Measurements from ENCODE around the gene LDLRAD1.

DNA sequence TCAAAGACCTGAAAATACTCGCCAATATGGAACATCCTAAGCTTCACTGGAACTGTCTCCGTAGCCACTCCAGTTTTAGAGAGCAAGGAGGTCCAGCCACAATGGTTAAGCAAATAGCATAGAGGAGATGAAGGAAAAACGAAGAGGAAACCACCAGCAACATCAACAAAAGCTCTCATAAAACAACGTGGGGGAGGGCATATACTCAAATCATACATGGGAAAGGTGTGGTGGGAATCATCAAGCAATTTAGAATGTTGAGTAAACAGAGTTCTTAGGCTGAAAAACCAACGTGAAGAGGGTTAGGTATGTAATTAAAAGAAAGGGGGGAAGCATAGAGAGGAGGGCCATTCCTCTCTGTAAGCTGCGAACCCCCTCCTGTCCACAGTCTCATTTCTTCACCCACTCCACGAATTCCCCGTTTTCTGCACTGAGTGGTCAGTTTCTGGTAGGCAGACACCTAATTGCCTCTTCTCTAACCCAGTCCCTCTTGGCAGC is 34.0 kb upstream of the LDLRAD1 start:
- TF ChIP-seq CTCF (IDR thresholded peaks at IDR 0.05) (no peak), POLR2A (IDR thresholded peaks at IDR 0.05) (no peak)
